ENCODE measurements around the gene PRMT5.

The PRMT5 gene

DNA sequence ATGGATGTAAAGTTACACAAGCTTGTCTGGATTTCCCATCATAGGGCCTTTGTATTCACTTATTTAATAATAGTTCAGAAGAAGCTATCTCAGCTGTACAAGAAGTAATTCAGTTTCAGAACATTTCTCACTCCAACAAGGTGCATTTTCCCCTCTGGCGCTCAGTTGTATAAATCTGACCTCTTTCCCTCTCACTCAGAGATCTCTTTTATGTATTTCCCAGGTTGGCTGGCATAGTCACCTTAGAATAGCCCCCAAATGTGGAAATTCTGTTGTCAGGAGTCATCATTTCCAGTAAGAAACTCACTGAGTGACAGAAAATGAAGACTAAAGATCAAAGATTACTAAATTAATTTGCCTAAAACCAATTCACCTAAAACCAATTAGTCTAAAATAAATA is 42.0 kb upstream of the PRMT5 start:
- no peak for TF ChIP-seq POLR2AphosphoS5 (IDR thresholded peaks at IDR 0.05; ENCODE audit: low read depth, low read length)
- no peak for TF ChIP-seq FOXP2 (optimal IDR thresholded peaks at IDR 0.05; ENCODE audit: borderline replicate concordance, extremely low read depth, extremely low read length, insufficient read depth)
- no peak for TF ChIP-seq TAF1 (IDR thresholded peaks at IDR 0.05; ENCODE audit: borderline replicate concordance, insufficient read depth, low read length)
- TF ChIP-seq, protein P1, sequence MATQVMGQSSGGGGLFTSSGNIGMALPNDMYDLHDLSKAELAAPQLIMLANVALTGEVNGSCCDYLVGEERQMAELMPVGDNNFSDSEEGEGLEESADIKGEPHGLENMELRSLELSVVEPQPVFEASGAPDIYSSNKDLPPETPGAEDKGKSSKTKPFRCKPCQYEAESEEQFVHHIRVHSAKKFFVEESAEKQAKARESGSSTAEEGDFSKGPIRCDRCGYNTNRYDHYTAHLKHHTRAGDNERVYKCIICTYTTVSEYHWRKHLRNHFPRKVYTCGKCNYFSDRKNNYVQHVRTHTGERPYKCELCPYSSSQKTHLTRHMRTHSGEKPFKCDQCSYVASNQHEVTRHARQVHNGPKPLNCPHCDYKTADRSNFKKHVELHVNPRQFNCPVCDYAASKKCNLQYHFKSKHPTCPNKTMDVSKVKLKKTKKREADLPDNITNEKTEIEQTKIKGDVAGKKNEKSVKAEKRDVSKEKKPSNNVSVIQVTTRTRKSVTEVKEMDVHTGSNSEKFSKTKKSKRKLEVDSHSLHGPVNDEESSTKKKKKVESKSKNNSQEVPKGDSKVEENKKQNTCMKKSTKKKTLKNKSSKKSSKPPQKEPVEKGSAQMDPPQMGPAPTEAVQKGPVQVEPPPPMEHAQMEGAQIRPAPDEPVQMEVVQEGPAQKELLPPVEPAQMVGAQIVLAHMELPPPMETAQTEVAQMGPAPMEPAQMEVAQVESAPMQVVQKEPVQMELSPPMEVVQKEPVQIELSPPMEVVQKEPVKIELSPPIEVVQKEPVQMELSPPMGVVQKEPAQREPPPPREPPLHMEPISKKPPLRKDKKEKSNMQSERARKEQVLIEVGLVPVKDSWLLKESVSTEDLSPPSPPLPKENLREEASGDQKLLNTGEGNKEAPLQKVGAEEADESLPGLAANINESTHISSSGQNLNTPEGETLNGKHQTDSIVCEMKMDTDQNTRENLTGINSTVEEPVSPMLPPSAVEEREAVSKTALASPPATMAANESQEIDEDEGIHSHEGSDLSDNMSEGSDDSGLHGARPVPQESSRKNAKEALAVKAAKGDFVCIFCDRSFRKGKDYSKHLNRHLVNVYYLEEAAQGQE (IDR thresholded peaks at IDR 0.05; ENCODE audit: insufficient read depth in 1 of 2, low read depth in 2 of 2, low read length in 2 of 2) = no peak
- no peak for TF ChIP-seq SIN3A (IDR thresholded peaks at IDR 0.05; ENCODE audit: borderline replicate concordance, insufficient read depth, low read length)

GRCh38 chr14:22966783-22967269 is 37.6 kb upstream of the PRMT5 start:
- TF ChIP-seq FOXP2 (optimal IDR thresholded peaks at IDR 0.05; ENCODE audit: borderline replicate concordance, extremely low read depth, extremely low read length, insufficient read depth) (no peak), POLR2AphosphoS5 (IDR thresholded peaks at IDR 0.05; ENCODE audit: low read depth, low read length) (no peak), SIN3A (IDR thresholded peaks at IDR 0.05; ENCODE audit: borderline replicate concordance, insufficient read depth, low read length) (no peak), TAF1 (IDR thresholded peaks at IDR 0.05; ENCODE audit: borderline replicate concordance, insufficient read depth, low read length) (no peak)
- TF ChIP-seq, protein P1 (IDR thresholded peaks at IDR 0.05; ENCODE audit: insufficient read depth in 1 of 2, low read depth in 2 of 2, low read length in 2 of 2) = no peak

DNA sequence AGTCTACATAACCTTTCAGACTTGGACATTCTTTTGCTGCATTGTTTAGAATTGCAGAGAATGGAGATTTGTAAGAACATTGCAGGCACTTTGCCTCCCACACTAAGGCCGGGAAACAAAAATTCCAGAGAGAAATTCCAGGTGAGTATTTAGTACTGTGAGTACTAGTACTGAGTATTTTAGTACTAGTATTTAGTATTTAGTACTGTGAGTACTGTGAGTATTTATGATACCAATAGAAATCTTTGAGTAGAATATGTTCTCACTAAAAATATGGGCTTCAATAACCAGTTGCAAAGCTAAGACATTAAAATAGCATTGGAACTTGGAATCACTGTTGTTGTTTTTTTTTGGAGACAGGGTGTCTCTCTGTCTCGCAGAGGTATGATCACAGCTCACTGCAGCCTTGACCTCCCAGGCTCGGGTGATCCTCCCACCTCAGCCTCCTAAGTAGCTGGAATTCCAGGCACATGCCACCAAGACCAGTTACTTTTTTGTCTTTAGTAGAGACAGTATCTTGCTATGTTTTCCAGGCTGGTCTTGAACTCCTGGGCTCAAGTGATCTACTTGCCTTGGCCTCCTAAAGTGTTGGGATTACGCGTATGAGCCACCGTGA is 33.0 kb upstream of the PRMT5 start:
- TF ChIP-seq, protein P1 (IDR thresholded peaks at IDR 0.05; ENCODE audit: insufficient read depth in 1 of 2, low read depth in 2 of 2, low read length in 2 of 2) = no peak
- TF ChIP-seq FOXP2 (optimal IDR thresholded peaks at IDR 0.05; ENCODE audit: borderline replicate concordance, extremely low read depth, extremely low read length, insufficient read depth) (no peak), TAF1 (IDR thresholded peaks at IDR 0.05; ENCODE audit: borderline replicate concordance, insufficient read depth, low read length) (no peak), POLR2AphosphoS5 (IDR thresholded peaks at IDR 0.05; ENCODE audit: low read depth, low read length) (no peak), SIN3A (IDR thresholded peaks at IDR 0.05; ENCODE audit: borderline replicate concordance, insufficient read depth, low read length) (no peak)

DNA sequence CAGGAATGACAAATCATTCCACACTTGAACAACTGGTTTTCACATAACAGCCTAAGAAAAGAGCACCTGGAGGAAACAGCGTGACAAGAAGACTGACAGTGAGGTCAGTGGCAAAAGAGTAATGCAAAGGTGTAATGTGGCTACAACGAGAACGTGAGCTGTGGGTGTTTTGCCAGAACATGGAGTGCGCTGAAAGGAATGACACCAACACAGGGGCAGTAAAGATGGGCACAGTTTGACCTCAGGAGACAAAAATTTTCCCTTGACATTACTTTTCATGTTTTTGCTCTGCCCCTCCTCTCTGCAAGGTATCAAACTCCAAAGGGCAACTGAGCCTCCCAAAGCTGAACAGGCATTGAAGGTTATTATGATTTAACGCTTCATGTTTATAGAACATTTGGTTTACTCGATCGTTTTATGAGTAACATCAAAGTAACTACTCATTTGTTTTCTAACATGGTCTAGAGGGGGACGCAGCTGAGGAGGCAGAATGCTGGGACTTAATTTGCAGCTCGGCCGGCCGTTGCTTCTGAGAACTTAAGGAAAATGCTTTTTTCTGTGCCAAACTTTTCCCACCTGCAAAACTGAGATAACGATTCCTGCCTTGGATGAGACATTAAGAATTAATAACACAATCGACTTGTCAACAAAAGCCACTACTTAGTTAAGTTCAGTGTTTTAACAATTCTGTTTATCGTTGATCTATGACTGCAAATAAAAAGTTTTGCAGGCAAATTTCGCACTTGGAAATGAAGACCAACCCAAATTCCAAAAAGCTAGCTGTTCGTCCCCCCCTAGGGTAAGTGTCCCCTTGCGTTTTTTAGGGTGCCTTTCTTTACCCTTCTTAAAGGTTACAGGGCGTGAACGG is 26.8 kb upstream of the PRMT5 start:
- TF ChIP-seq, protein P1 (IDR thresholded peaks at IDR 0.05; ENCODE audit: insufficient read depth in 1 of 2, low read depth in 2 of 2, low read length in 2 of 2) = no peak
- no peak for TF ChIP-seq TAF1 (IDR thresholded peaks at IDR 0.05; ENCODE audit: borderline replicate concordance, insufficient read depth, low read length)
- no peak for TF ChIP-seq POLR2AphosphoS5 (IDR thresholded peaks at IDR 0.05; ENCODE audit: low read depth, low read length)
- no peak for TF ChIP-seq SIN3A (IDR thresholded peaks at IDR 0.05; ENCODE audit: borderline replicate concordance, insufficient read depth, low read length)
- TF ChIP-seq FOXP2 (optimal IDR thresholded peaks at IDR 0.05; ENCODE audit: borderline replicate concordance, extremely low read depth, extremely low read length, insufficient read depth) = no peak
